K562 (cell line): ENCODE measurements around the gene SNX1. TPM values are rescaled to one million over a fixed set of nuclear protein-coding genes. Genes with fewer than 3 reads are reported as not detected.

ENCODE experiments used
- ATAC-seq: fragments of 200-7000 bp; cut with Tn5 transposase; 3 replicates; pipeline ENCODE4 v1.9.1; 2020; ENCODE audit warnings: moderate library complexity
- BruUV-seq: library from RNA; stranded (reverse); fragments of 400-500 nt; replicated peaks from 2 replicates; lab custom pipeline; 2021; lab: Mats Ljungman, UMichigan
- CTCF ChIA-PET: fragments of 300-600 bp; formaldehyde crosslinking; extraction: SDS; loops from one replicate; lab custom pipeline; 2021; ENCODE audit warnings: low intra/inter-chr PET ratio; lab: Yijun Ruan, JAX
- POLR2A ChIA-PET: fragments of 300-600, 350-650 bp; sonication (Branson Sonifier 250); formaldehyde crosslinking; extraction: SDS; loops from one replicate; lab custom pipeline; 2021; ENCODE audit warnings: antibody characterized with exemption, inconsistent platforms; lab: Yijun Ruan, JAX
- DNase-seq, 4 experiments: peaks; one replicate each; pipeline versions ENCODE4 v3.0.0 to v3.0.0-alpha.2; 2011 to 2018; ENCODE audit warnings: low spot score in 3 of 4, mixed read lengths in 3 of 4; ENCODE audit errors: extremely low read depth in 1 of 4
- FAIRE-seq: peaks from 2 replicates; lab custom pipeline; 2011; peaks lifted over from hg19 to GRCh38; lab: Jason Lieb, UNC
- H2AFZ ChIP-seq: 2 replicates; pipeline ENCODE4 v1.6.0; 2011; ENCODE audit warnings: low read depth, low read length, control low read depth, inconsistent platforms
- H3K27ac ChIP-seq: fragments of 200-600 bp; 3 replicates; pipeline ENCODE4 v1.8.0; 2011; ENCODE audit warnings: low read depth, mild to moderate bottlenecking, control low read depth, inconsistent platforms, low read length, moderate library complexity, mixed read lengths; ENCODE audit errors: extremely low read depth
- H3K27me3 ChIP-seq, 2 experiments: fragments of 300-600 bp in 1 of 2; 2 replicates in 1 of 2; 3 replicates in 1 of 2; pipeline versions ENCODE4 v1.6.0 to v1.8.0; 2011; ENCODE audit warnings: inconsistent platforms in 2 of 2, low read length in 2 of 2, mild to moderate bottlenecking in 1 of 2, mixed read lengths in 1 of 2, moderate library complexity in 1 of 2; ENCODE audit not compliant: control insufficient read depth in 2 of 2, insufficient read depth in 2 of 2
- H3K36me3 ChIP-seq: fragments of 300-600 bp; 3 replicates; pipeline ENCODE4 v1.8.0; 2011; ENCODE audit warnings: mild to moderate bottlenecking, low read length, inconsistent platforms; ENCODE audit not compliant: control insufficient read depth, insufficient read depth
- H3K4me1 ChIP-seq, 2 experiments: fragments of 200-600 bp in 1 of 2; replicated peaks in 1 of 2; 2 replicates in 1 of 2; 3 replicates in 1 of 2; pipeline versions ENCODE4 v1.5.1 to v1.8.0; 2011; ENCODE audit warnings: inconsistent platforms in 2 of 2, low read length in 2 of 2, mild to moderate bottlenecking in 1 of 2, mixed read lengths in 1 of 2, moderate library complexity in 1 of 2; ENCODE audit not compliant: control insufficient read depth in 2 of 2, insufficient read depth in 2 of 2
- H3K4me2 ChIP-seq: 2 replicates; pipeline ENCODE4 v1.6.1; 2011; ENCODE audit warnings: low read length, control low read depth, inconsistent platforms, mixed read lengths; ENCODE audit not compliant: insufficient read depth
- H3K4me3 ChIP-seq: fragments of 200-600 bp; sonication (generic), shearing (Covaris generic); 2 replicates; pipeline ENCODE4 v1.5.1; 2016; ENCODE audit warnings: control low read depth, inconsistent platforms
- H3K79me2 ChIP-seq: fragments of 200-600 bp; 3 replicates; pipeline ENCODE4 v1.8.0; 2011; ENCODE audit warnings: low read length, inconsistent platforms; ENCODE audit not compliant: control insufficient read depth, insufficient read depth
- H3K9ac ChIP-seq, 2 experiments: 2 replicates each; pipeline versions ENCODE4 v1.6.0 to v1.6.1; 2011; ENCODE audit warnings: low read depth in 2 of 2, low read length in 2 of 2, control low read depth in 1 of 2, inconsistent platforms in 1 of 2, mild to moderate bottlenecking in 1 of 2, mixed read lengths in 1 of 2; ENCODE audit not compliant: insufficient read depth in 1 of 2
- H3K9me1 ChIP-seq: one replicate; pipeline ENCODE4 v1.6.0; 2011; ENCODE audit warnings: inconsistent platforms, mild to moderate bottlenecking, low read length, moderate library complexity; ENCODE audit not compliant: control insufficient read depth, insufficient read depth
- H3K9me3 ChIP-seq: replicated peaks from 2 replicates; pipeline ENCODE4 v1.5.1; 2011; ENCODE audit warnings: low read depth, low read length, inconsistent platforms; ENCODE audit not compliant: control insufficient read depth, insufficient read depth
- H4K20me1 ChIP-seq: replicated peaks from 2 replicates; pipeline ENCODE4 v1.6.1; 2011; ENCODE audit warnings: low read length, inconsistent platforms, mixed read lengths; ENCODE audit not compliant: control insufficient read depth, insufficient read depth
- DEAF1 ChIP-seq: fragments of 450-650 bp; formaldehyde crosslinking; IDR thresholded peaks from 2 replicates; pipeline ENCODE4 v1.4.0; 2020; ENCODE audit warnings: mild to moderate bottlenecking, moderate library complexity
- GATAD2A ChIP-seq: fragments of 450-650 bp; IDR thresholded peaks from 2 replicates; pipeline ENCODE4 v1.6.1; 2017
- GTF2F1 ChIP-seq: IDR thresholded peaks from 2 replicates; pipeline ENCODE4 v1.6.1; 2011; ENCODE audit warnings: low read depth, low read length, improper control_type of control experiment
- HDAC2 ChIP-seq: fragments of 450-650 bp; IDR thresholded peaks from 2 replicates; pipeline ENCODE4 v1.6.1; 2016; ENCODE audit warnings: mild to moderate bottlenecking
- HMG20B ChIP-seq: fragments of 250-450 bp; sonication (Bioruptor Pico); IDR thresholded peaks from 2 replicates; pipeline ENCODE4 v1.5.0; 2021; ENCODE audit warnings: mild to moderate bottlenecking
- NCOA2 ChIP-seq, 2 experiments: fragments of 450-650 bp; IDR thresholded peaks; 2 replicates each; pipeline ENCODE4 v1.6.1; 2018; ENCODE audit warnings: mild to moderate bottlenecking in 2 of 2, moderate library complexity in 1 of 2; ENCODE audit not compliant: partially characterized antibody in 2 of 2
- RCOR1 ChIP-seq, 2 experiments: IDR thresholded peaks; 2 replicates each; pipeline ENCODE4 v1.6.1; 2012; ENCODE audit warnings: low read depth in 2 of 2, low read length in 2 of 2, borderline replicate concordance in 1 of 2, improper control_type of control experiment in 1 of 2
- SMARCA4 ChIP-seq: fragments of 450-650 bp; IDR thresholded peaks from 2 replicates; pipeline ENCODE4 v1.6.1; 2016
- SRF ChIP-seq, 2 experiments: fragments of 250-450, 450-650 bp in 1 of 2; sonication (Bioruptor Pico) in 1 of 2; sonication (generic) in 1 of 2; formaldehyde crosslinking; IDR thresholded peaks; 2 replicates each; pipeline versions ENCODE4 v1.5.0 to v1.5.1; 2020 to 2022; ENCODE audit warnings: mild to moderate bottlenecking in 1 of 2, missing genetic modification reagents in 1 of 2
- ZNF121 ChIP-seq: sonication (generic); formaldehyde crosslinking; conservative IDR thresholded peaks from 2 replicates; pipeline ENCODE4 v1.8.0; 2022; ENCODE audit warnings: missing genetic modification reagents
- ZNF175 ChIP-seq: fragments of 200-800 bp; sonication (Bioruptor generic); IDR thresholded peaks from 2 replicates; pipeline ENCODE4 v1.6.1; 2016; ENCODE audit warnings: low read depth, mild to moderate bottlenecking, missing genetic modification characterization, missing compliant biosample characterization
- ZNF253 ChIP-seq: fragments of 250-450 bp; sonication (Bioruptor Pico); conservative IDR thresholded peaks from 2 replicates; pipeline ENCODE4 v1.6.1; 2021; ENCODE audit warnings: mild to moderate bottlenecking
- WGBS: fragments of 100-300 bp; shearing (Covaris generic); methylation state at CpG from one replicate; pipeline ENCODE4 v1.1.6; 2016; ENCODE audit warnings: low coverage, mixed read lengths; ENCODE audit not compliant: insufficient coverage; ENCODE audit errors: missing lambda C conversion rate; 5-methylcytosine and 5-hydroxymethylcytosine counted together
- in situ Hi-C: fragments of 300-500 bp; cut with MboI; formaldehyde crosslinking; loops from 4 replicates; pipeline ENCODE4 v1.15.0; 2018; ENCODE audit warnings: inconsistent platforms, mixed read lengths
- intact Hi-C: fragments of 100-400 bp; cut with micrococcal nuclease; formaldehyde crosslinking; loops from 2 replicates; pipeline ENCODE4 v1.14.2; 2022
- polyA plus RNA-seq, 8 experiments: library from polyadenylated mRNA; depleted of rRNA in 4 of 8; stranded (reverse) in 5 of 8; unstranded in 3 of 8; fragments of >200 nt; fragmentation: Nextera tagmentation in 2 of 8; fragmentation: Illumina TruSeq in 1 of 8; extraction: Ambion mirVana in 2 of 8; extraction: Trizol in 1 of 8; gene quantifications; 2 replicates each; pipeline versions ENCODE4 v1.2.1 to v1.2.3, GENCODE V29; 2011 to 2014; ENCODE audit warnings: inconsistent platforms in 1 of 8, missing spikeins in 1 of 8
- total RNA-seq, 7 experiments: library from RNA; depleted of rRNA in 6 of 7; stranded (reverse); fragments of >200 nt in 6 of 7; fragmentation: Illumina TruSeq in 2 of 7; extraction: Trizol in 2 of 7; gene quantifications; 2 replicates each; pipeline versions ENCODE4 v1.2.1 to v1.2.3, GENCODE V29; 2011 to 2021; ENCODE audit warnings: low replicate concordance in 1 of 7
- TF ChIP-seq, protein P1 (sequence below): fragments of 450-650 bp; formaldehyde crosslinking; IDR thresholded peaks from 2 replicates; pipeline ENCODE4 v1.4.0; 2020; ENCODE audit warnings: mild to moderate bottlenecking
- TF ChIP-seq, protein P2 (sequence below): fragments of 250-450 bp; sonication (Bioruptor Pico); IDR thresholded peaks from 2 replicates; pipeline ENCODE4 v1.5.0; 2021; ENCODE audit warnings: mild to moderate bottlenecking, borderline replicate concordance

Gene SNX1
- total and polyA plus RNA-seq, 9 of the 15 experiments (the other 6 are each of a cell fraction or from before 2014, with no cell fraction given), result 11.0 to 105 (median 59.9) TPM

DNA sequence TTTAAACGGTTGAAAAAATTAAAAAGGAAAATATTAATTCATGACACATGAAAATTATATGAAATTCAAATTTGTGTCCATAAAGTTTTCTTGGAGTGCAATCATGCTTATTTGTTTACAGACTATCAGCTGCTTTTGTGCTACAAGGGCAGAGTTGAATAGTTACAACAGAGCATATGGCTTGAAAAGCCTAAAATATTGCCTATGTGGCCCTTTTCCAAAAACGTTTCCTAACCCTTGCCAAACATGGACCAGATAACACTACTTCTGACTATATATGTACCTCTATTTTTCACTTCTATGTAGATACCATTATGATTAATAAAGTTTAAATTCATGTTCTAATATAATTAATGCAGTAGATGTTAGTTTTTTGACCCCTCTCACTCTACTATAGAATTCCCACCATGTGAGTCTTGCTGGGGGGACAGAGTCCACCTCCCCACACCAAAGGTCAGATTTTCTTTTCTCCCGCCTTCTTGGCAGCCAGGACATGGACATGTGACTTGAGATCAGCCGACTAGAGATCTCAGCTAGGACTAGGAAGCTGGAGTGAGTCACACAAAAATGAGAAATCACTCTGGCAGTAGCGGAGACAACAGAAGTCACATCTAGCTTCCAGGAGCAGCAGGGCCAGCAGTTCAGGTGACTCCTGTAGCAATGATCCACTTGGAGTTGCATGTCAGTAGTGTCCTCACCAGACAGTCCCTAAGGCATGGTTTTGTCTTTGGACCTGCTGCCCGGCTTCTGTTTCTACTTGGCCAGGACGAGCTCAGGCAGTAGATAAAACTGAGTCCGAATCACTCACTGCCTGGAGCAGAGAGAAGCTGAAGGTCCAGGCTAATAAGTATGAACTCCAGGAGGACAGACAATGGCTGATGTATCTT is 24.6 kb upstream of the SNX1 start:
- no TSS peak for BruUV-seq
- Histone ChIP-seq H3K9me1 (no peaks in the 10 kb centered on the region), H3K4me3 (no peak overlapping the region), H3K27ac (peak overlapping the region; percentile 66; the same call in 2 of the 3 replicates), H3K27me3 (no peaks in the 10 kb centered on the region), H3K4me2 (0 out of 2 replicates have a peak overlapping the region, but pooled peaks have one; percentile 10), H3K36me3 (peaks cover 58% of the 10 kb centered on the region), H3K79me2 (peaks cover 5% of the 10 kb centered on the region; the same call in 1 of the 3 replicates), H4K20me1 (peaks cover 5% of the 10 kb centered on the region; the same call in 1 of the 2 replicates), H2AFZ (no peak overlapping the region), H3K9ac (no peak overlapping the region; a peak in 1 of 4 replicates), H3K9me3 (no peaks in the 10 kb centered on the region), H3K4me1 (peaks cover 3 to 29% of the 10 kb centered on the region in 2 experiments; a peak in 4 of 5 replicates)
- DNase-seq (peak in 3 of 4 experiments; percentile 32 to 77 (median 32)), FAIRE-seq (peak; percentile 80), ATAC-seq (peak; percentile 47)
- intact Hi-C loops, result no loop called here
- in situ Hi-C loops, result loop anchor here (25.0 kb wide), 2 partner anchors 609 to 784 kb away; partner anchors contain the start of gene APH1B
- WGBS, result 30% methylated on average over 8 of the region's 8 CpGs
- POLR2A ChIA-PET, result interaction anchor here (0.9 to 2.3 kb wide), 7 partner anchors 10 to 473 kb away, joined by 3 to 11 read pairs (median 5); partner anchors contain the start of gene CIAO2A
- CTCF ChIA-PET, result interaction anchor here (0.6 kb wide), 1 partner anchor 311 kb away, joined by 6 read pairs; no protein-coding TSS in a partner anchor
- TF ChIP-seq HMG20B (CRISPR knock-in tag), result no peak
- peak; percentile 80 for TF ChIP-seq ZNF175
- no peak for TF ChIP-seq SRF (CRISPR knock-in tag; IDR thresholded peaks at IDR 0.05)
- no peak for TF ChIP-seq ZNF121 (CRISPR knock-in tag)
- peak in 1 of 2 experiments; percentile 65; a peak in 2 of 4 replicates for TF ChIP-seq RCOR1 (IDR thresholded peaks at IDR 0.05; ENCODE audit: borderline replicate concordance in 1 of 2, low read depth in 2 of 2, low read length in 2 of 2)
- TF ChIP-seq GTF2F1, result no peak
- TF ChIP-seq NCOA2 (IDR thresholded peaks at IDR 0.05; ENCODE audit: partially characterized antibody in 2 of 2), result no peak
- TF ChIP-seq GATAD2A, result no peak
- TF ChIP-seq ZNF253 (CRISPR knock-in tag), result no peak
- TF ChIP-seq SMARCA4, result peak; percentile 46; the same call in 1 of the 2 replicates
- no peak for TF ChIP-seq HDAC2
- TF ChIP-seq, protein P1, sequence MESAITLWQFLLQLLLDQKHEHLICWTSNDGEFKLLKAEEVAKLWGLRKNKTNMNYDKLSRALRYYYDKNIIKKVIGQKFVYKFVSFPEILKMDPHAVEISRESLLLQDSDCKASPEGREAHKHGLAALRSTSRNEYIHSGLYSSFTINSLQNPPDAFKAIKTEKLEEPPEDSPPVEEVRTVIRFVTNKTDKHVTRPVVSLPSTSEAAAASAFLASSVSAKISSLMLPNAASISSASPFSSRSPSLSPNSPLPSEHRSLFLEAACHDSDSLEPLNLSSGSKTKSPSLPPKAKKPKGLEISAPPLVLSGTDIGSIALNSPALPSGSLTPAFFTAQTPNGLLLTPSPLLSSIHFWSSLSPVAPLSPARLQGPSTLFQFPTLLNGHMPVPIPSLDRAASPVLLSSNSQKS (CRISPR knock-in tag), result no peak
- no peak for TF ChIP-seq DEAF1 (CRISPR knock-in tag)
- TF ChIP-seq, protein P2, sequence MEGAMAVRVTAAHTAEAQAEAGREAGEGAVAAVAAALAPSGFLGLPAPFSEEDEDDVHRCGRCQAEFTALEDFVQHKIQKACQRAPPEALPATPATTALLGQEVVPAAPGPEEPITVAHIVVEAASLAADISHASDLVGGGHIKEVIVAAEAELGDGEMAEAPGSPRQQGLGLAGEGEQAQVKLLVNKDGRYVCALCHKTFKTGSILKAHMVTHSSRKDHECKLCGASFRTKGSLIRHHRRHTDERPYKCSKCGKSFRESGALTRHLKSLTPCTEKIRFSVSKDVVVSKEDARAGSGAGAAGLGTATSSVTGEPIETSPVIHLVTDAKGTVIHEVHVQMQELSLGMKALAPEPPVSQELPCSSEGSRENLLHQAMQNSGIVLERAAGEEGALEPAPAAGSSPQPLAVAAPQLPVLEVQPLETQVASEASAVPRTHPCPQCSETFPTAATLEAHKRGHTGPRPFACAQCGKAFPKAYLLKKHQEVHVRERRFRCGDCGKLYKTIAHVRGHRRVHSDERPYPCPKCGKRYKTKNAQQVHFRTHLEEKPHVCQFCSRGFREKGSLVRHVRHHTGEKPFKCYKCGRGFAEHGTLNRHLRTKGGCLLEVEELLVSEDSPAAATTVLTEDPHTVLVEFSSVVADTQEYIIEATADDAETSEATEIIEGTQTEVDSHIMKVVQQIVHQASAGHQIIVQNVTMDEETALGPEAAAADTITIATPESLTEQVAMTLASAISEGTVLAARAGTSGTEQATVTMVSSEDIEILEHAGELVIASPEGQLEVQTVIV, result no peak
